Midbrain (tissue), 1 donor: ENCODE results near the gene EXT2.
A peak's percentile ranks its signal among the peaks of the same experiment; 100 is the strongest.

ENCODE experiments used
- DNase-seq: peaks from one replicate; lab custom pipeline; 2025; lab: John Stamatoyannopoulos, UW

The EXT2 gene

DNA sequence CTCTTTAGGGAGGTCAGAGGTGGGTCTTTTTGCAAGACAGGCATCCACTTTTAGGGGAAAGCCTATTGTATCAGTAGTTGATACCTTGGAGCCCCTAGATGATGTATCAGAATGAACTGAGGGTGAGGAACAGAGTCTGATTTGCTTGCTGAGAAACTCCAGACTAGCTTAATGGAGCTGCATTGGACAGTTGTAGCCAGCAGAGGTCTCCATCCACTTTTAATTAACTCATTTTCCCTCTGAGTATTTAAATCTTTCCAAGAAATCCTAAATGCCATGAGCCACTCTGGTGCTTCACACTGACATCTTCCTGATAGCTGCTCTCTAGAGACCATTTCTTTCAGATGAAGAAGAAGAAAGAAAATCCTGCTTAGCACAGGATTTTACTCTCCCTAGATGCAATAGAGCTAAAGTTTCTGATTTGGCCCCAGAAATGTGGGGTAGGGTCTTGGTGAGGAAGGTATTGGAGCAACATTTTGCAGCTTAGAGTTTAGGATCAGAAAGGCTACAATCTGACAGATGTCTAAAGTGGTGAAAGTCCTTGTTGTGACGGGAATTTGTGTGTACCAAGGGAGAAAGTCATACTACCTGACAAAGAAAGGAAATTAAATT lies 38.0 kb downstream of the EXT2 start:
- DNase-seq: peak; percentile 32

DNA sequence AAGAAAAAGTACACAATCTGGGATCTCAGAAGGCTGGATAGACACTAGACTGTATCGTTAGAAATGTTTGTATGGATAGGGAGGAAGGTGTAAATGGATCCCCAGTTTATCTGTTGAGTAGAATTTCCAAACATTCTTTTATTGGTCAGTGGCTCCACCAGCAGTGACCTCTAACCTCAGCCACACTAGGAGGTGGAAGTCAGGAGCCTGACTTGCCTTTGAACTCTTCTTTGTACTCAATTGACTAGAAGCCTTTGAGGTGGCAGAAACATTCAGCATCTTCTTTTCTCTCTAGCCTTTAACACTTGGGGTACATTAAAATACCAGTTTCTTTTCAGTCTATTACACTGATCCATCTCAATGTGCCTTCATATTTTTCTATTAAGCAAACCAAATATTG lies 39.1 kb downstream of the EXT2 start:
- no peak for DNase-seq

DNA sequence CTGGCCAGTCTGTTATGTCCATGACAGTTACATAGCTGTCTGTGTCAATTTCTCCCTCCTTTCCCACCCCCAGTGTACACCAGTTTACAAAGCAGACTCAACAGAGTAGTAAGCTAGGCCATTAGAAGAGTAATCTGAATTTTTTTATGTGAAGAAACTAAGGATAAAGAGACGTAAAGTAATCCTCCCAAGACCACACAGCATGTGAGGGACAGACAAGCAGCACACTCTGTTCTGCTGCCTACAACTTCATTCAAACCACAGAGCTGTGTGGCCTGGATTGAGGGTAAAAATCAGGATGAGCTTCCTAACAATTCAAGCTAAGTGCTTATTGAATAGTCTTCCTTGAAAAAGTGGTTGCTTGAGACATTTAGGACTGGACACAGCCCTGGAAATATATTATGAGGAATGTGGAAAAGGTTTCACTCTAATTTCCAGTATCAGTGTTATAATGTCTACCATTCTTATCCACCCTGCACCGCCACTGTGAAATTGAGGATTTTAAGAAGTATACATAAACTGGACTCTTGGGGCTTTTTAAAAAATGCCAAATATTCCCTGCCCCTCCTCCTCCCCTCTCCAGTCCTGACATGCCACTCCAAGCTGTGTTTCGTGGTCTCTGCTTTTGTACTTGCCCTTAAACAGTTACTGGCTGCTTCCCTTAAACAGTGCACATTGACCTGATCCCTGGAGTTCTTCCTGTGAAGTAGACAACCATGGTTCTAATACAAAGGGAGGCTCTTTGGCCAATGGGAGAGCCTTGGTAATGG lies 40.9 kb downstream of the EXT2 start:
- DNase-seq: no peak

DNA sequence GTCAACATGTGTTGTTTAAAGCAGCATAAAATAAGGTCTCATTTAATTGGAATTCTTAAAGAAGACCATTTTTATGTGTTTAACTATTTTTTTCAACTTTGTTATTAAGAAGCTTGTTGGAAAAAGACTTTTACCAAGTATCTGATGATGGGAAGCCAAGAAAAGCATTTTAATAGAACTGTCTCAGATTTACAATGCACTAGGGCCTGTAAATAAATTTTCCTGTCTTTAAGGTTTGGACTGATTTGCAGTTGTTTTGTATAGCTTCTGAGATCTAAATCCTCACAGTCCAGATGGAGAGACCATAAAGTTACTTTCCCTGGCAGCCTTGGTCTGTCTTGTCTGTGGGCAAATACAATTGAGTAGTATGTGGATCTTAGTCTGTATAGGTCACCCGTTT lies 41.6 kb downstream of the EXT2 start:
- no peak for DNase-seq

DNA sequence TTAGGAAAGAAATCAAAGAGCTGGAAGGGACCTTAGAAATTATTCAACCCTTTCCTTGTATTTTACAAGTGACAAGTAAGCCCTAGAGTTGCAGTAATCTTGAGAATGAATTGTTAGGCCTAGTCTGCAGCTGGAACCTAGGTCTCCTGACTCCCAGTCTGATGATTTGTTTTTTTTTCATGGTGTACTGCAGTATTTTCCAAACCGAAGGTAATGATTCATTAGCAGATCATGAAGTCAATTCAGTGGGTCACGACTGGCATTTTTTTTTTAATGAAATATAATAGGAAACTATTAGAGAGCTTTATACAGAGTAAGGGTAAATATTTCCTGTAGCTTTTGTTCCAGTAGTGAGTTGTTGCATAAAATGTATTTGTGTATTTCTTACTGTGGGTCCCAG lies 42.8 kb downstream of the EXT2 start:
- DNase-seq: no peak

DNA sequence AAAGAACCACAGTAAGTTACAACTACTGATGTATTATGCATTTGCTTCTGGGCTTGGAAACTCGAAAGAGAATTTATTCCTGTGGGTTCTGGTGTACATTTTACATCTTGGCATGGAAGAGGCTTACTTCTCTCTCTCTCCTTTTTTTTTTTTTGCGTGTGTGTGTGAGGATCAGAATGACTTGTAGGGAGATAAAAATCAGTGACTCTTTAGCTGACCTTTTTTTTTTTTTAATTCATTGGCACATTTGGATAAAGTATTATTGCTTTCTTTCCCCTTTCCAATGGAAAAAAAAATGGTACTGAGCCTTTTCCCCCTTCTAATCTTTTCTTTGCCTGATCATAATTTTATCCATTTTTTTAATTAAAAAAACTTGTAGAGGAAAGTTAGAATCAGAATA lies 43.5 kb downstream of the EXT2 start:
- DNase-seq: no peak

DNA sequence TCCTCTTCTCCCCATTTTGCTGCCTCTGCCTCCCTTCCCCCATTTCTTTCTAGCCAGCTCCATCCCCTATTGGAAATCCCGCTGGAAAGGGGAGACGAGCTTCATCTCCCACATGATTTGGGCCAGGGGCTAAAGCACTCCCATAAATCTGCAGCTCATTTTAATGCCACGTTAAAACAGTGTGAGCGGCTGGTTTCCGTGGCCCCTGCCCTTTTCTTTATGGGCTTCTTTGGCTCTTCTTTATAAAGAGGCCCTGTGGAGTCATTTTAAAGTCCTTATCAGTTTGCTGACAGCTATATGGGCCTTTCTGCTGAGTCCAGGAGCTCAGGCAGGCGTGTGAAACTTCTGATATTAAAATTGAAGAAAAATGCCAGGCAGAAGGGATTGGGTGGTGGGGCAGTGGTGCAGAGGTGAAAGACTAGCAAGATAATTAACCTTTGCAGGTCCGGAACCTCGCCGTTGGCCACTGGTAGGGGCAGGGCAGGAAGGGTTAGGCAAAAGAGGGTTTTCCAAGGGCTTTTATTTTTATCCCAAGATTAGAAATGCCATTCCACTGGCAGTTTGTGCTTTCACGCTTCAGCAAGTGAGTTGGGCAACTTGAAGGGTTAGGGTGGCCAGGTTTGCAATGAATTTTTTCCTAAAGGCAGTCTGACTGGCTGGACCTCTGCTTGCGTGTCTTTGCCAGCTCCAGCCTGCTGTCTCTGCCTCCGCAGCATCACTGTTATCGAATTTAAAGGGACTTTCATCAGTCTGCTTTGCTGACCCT lies 44.3 kb downstream of the EXT2 start:
- DNase-seq: no peak

DNA sequence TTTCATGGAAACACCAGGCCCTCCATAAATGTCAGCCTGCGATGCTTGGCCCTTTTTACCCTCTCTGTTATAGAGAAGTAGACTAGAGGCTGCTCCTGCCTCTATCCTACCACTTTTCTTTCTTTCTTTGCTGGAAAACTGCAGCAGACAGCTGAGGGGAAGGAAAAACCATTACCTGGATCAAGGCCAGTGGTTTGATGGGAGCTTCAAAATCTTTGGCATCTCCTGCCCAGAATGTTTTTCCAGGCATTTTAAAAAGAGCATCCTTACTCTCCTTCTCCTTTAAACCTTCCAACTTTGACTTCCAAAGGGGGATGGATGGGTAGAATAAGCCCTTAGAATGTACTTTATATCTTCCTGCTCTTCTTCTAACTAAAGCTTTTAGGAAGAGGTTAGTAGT lies 44.9 kb downstream of the EXT2 start:
- DNase-seq: no peak

DNA sequence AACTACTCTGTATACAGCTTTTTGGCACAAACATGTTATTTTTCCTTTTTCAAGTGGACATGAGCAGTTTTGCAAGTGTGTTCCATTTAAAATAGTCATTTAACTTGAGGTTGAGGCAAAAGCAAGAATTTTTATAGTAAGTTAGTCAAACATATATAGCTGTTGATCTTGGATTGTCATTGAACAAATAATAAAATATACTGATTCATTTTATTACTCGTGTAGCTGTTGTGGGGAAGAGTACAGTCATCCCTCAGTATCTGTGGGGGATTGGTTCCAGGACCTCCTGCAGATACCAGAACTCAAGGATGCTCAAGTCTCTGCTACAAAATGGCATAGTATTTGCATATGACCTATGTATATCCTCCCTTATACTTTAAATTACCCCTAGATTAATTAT lies 45.3 kb downstream of the EXT2 start:
- DNase-seq: no peak

DNA sequence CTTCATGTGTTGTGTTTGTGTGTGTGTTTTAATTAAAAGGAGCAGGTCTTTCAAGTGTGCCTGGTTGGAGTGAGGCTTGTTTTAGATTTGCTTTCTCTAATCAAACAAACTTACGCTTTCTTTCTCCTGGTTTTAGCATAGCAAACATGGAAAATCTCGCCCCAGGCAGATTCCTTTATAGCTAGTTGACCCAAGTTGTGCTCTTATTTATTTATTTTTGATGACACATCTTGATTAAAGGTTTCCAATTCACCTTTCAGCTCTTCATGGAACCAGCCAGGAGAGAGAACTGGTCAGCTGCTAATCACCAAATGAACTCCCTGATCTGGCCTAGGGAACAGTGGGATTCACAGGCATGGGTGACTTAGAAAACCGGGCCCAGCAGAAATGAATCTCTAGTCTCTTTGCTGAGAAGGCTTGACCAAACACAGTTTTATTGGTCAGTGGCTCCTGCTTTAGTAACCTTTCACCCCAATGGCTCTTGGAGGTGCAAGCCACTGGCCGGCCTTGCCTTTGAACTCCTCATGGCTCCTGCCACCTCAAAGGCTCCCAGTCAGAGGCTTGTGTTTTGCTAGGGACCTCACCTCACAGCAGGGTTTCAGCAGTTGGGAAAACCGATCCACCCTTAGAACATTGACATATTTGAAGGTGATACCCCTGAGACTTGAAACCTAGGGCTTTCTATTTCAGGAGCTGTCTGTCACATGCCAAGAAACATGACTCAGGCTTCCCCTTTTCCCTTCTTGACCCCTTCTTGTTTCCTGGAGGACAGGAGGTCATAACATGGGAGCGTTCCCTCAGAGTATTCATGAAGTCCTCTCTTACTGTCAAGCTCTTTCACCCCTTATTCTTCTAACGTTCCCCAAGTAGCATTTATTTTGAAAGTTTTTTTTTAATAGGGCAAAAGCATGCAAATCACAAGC lies 48.8 kb downstream of the EXT2 start:
- no peak for DNase-seq

DNA sequence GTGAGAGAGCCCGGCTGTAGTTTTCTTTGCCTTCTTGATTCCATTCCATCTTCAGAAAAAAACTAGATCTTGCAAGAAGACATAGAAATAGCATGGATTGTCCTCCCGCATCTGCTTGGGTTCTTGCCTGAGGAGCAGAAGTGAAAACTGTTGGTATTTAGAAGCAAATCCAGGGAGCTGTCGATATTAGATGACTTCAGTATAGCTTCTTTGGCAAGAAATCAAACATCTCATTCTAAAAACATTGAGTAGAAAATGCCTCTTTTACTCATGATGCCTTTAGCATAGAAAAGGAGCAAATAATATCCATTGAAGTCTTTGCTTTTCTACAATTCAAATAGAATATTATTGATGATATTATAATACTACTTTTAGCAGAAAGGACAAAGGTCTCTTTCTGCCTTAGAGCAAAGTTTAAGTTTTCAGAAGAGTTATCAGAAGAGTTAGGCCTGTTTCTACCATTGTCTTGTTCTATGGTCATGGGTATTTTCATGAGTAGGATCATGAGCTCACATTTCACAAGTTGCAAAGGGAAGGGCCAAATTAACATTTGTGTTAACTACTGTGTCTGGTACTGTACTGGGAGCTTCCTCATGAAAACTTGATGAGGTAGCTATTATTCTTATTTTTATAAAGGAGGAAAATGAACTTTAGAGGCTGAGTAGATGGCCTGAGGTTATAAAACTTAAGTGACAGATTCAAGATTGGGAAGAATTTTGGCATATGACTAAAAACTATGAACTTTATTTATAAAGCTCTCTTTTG lies 49.7 kb downstream of the EXT2 start:
- DNase-seq: no peak

DNA sequence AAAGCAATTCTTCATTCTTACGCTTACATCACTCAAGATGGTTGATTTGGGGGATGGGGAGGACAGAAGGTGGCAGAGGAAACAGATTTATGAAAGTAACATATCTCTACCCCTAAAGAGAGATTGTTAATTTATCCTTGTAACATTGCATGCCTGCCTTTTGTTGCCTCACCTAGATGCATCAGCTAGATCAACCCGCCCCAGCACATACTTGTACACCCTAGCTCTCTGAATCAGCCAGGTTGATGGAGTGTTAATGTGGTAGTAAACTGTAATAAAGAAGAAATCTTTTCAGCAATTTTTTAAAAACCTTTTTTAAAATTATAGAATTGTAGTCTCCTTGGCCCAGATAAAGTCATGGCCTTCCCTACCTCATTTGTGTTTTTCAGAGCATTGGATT lies 51.5 kb downstream of the EXT2 start:
- DNase-seq: no peak

DNA sequence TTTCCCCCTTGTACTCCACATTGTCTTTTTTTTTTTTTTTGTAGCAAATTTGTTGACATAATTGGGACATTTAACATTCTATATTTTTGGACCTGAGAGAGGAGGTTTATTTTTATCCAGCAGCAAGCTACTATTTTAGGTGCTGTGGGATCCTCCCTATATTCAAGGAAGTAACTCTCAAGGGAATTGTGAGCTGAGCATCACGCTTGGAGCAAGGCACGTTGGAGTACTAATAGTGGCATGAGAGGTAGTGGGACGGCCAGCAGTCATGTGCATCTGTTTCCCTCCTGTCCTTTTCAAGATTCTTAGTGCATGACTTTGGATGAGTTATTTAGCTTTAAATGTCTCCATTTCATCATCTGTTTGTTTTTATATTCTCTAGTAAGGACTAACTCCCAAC lies 52.3 kb downstream of the EXT2 start:
- DNase-seq: no peak

DNA sequence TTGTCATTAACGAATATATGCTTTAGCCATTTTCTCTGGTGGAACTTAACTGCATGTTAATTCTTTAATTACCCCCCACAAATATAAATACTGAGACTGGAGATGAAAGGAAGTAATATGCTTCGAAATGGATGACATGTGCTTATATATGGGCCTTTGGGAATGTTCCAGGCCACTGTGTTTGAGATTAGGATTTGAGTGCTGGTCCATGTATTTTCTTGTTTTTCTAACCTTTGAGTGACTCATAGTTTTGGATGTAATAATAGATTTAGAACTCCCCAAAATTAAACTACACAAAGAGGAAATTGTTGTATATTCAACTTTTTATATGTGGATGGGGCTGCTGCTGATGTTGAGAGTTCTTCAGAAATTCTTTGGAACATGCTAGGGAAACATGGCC lies 54.2 kb downstream of the EXT2 start:
- no peak for DNase-seq

DNA sequence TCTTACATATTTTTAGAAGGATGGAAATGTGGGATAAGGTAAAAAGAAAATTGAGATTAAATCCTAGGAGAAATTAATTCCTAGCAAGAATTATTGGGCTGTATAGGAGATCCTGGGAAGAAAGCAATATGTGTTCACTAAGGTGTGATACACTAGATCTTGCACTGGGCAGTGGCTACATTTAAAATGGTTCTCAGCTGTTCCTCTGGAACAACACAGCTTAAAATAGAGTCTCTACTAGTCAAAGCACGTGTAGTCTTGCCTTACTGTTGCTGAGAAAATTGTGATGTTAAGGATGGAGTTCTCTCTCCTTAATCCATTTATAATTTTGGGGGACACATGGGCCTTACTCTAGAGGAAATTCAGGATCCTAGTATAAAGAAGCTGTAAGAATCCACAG lies 54.9 kb downstream of the EXT2 start:
- DNase-seq: no peak

DNA sequence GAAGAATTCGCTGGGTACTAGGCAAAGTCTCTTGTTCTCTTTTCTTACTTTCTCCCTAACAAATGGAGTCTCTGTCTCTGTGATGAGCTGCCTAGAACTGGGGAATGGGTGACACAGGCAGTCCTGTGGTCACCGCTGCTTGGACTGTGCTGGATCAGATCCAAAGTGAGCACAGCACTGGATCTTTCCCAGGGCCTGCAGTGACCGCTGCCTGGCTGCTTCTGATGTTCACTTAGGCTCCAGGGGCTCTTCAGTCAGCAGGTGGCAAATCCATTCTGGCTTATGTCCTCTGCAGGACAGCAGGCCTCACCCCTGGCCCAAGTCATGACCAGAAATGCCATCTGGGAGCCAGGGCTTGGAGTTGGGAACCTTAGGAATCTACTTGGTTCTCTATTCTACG lies 61.5 kb downstream of the EXT2 start:
- DNase-seq: no peak

DNA sequence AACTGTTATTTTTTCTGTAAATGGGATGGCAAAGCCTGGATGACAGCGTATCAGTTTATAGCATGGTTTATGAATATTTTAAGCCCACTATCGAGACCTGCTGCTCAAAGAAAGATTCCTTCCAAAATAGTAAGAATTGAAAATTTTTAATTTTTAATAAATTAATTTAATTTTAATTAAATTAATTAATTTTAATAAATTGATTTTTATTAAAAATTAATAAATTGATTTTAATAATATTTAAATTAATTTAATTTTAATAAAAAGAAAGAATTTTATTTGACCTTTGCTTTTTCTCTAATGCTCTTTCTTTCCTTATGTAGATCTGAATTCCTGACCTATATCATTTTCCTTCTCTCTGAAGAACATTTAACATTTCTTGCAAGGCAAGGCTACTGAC lies 62.9 kb downstream of the EXT2 start:
- DNase-seq: no peak

DNA sequence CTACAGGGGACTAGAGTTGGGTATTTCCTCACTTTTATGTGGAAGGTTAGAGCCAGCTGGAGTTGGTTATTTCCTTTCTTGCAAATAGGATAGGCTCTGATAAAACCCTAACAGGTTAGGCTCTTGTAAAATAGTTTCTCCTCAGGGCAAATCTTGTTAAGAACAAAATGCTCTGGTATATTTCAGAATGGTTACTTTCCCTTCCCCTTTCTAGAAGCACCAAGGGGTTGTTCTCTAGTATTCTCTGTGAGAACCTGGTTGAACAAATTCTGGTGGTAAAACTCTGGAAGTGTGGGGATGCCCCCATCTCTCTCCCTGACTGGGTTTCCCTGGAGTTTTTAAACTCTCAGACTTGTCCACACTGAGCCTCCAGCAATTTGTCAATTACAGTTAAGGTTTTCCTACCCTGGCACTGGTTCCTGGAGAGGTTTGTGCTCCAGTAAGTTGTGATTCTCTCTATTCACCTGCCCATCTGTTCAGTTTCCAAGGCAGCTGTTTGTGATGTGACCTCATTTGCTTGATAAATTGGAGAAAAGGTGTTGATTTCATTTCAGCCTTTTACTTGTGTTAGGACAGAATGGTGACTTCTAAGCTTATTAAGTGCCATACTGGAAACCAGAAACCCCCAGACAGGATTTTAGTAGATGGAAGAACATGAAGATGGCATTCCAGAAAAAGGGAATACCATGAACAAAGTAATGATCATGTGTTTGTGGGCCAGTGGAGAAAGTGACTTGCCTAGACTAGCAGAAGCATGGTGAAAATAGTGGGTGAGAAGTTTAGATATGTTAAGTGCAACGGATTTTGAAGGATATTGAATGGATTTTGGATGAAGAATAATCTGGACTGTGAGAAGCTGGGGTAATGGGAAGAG lies 64.6 kb downstream of the EXT2 start:
- no peak for DNase-seq

DNA sequence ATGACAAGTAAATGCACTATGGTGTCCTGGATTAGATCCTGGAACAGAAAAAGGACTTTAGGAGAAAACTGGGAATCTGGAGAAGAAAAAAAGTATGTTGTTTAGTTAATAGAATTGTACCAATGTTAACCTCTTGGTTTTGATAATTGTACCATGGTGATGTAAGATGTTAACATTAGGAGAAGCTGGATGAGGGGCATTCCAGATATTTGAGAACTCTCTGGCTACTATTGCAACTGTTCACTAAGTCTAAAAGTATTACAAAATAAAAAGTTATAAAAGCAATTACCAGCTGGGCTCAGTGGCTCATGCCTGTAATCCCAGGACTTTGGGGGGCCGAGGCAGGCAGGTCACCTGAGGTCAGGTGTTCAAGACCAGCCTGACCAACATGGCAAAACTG lies 66.5 kb downstream of the EXT2 start:
- DNase-seq: no peak

DNA sequence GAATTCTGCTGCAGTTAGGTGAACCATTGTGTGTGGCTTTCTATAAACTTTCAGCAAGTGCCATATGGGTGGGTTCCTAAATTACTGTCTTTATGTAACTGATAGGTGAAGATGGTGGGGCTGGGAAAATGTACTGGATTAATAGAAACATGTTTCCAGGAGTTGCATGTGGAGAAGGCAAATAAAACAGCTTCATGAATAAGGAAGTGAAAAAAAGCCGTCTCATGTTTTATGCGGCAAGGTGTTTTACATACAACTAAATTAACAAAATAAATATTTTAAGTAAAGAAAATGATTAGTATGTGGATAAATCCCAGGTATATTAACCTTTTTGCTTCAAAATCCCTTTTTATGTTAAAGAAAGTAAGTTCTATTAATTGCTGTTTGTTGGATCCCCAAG lies 67.2 kb downstream of the EXT2 start:
- DNase-seq: no peak
